WTC11 (cell line): ENCODE results near the gene PAPOLG. TPM values are rescaled to one million over a fixed set of nuclear protein-coding genes. Genes with fewer than 3 reads are reported as not detected.

ENCODE experiments used
- ATAC-seq: fragments of 200-7000 bp; cut with Tn5 transposase; 2 replicates; pipeline ENCODE4 v1.10.0; 2021; ENCODE audit warnings: mild to moderate bottlenecking, moderate library complexity
- CTCF ChIA-PET: fragments of 300-600 bp; sonication (Branson Sonifier 250); formaldehyde crosslinking; loops from one replicate; lab custom pipeline; 2021; ENCODE audit warnings: antibody characterized with exemption; lab: Charles Lee
- POLR2A ChIA-PET: fragments of 350-600 bp; sonication (Branson Sonifier 250); formaldehyde crosslinking; loops from one replicate; lab custom pipeline; 2021; ENCODE audit warnings: antibody characterized with exemption; lab: Charles Lee
- DNase-seq: peaks from one replicate; pipeline ENCODE4 v3.0.0; 2021; ENCODE audit warnings: low spot score
- H3K27ac Mint-ChIP-seq: 2 replicates; pipeline ENCODE4 v1.8.0; 2021; ENCODE audit warnings: mixed read lengths
- H3K27me3 Mint-ChIP-seq: 2 replicates; pipeline ENCODE4 v1.8.0; 2021; ENCODE audit warnings: low read depth, mild to moderate bottlenecking, moderate library complexity, mixed read lengths
- H3K36me3 Mint-ChIP-seq: 2 replicates; pipeline ENCODE4 v1.8.0; 2021; ENCODE audit warnings: mixed read lengths
- H3K4me1 Mint-ChIP-seq: 2 replicates; pipeline ENCODE4 v1.8.0; 2022; ENCODE audit warnings: mixed read lengths
- H3K4me3 Mint-ChIP-seq: 2 replicates; pipeline ENCODE4 v1.8.0; 2021; ENCODE audit warnings: mild to moderate bottlenecking, moderate library complexity, mixed read lengths
- H3K9me3 Mint-ChIP-seq: 2 replicates; pipeline ENCODE4 v1.8.0; 2021; ENCODE audit warnings: mixed read lengths
- ARID4B ChIP-seq: sonication (generic); formaldehyde crosslinking; IDR thresholded peaks from 2 replicates; pipeline ENCODE4 v1.8.0; 2023; ENCODE audit warnings: missing genetic modification reagents, mild to moderate bottlenecking, borderline replicate concordance
- ATF6 ChIP-seq: sonication (generic); formaldehyde crosslinking; IDR thresholded peaks from 2 replicates; pipeline ENCODE4 v1.8.1; 2023; ENCODE audit warnings: mild to moderate bottlenecking, missing genetic modification reagents
- ERG ChIP-seq: fragments of 250-450 bp; sonication (Bioruptor Pico); IDR thresholded peaks from 2 replicates; pipeline ENCODE4 v1.8.0; 2021; ENCODE audit warnings: mild to moderate bottlenecking
- FOXP1 ChIP-seq: sonication (generic); formaldehyde crosslinking; IDR thresholded peaks from 2 replicates; pipeline ENCODE4 v1.8.0; 2022; ENCODE audit warnings: missing genetic modification reagents, mild to moderate bottlenecking, moderate library complexity, borderline replicate concordance
- NFATC4 ChIP-seq: fragments of 250-450 bp; sonication (Bioruptor Pico); IDR thresholded peaks from 2 replicates; pipeline ENCODE4 v1.9.0; 2021; ENCODE audit warnings: mild to moderate bottlenecking
- NR2C2 ChIP-seq: sonication (generic); formaldehyde crosslinking; IDR thresholded peaks from 2 replicates; pipeline ENCODE4 v1.8.0; 2022; ENCODE audit warnings: mild to moderate bottlenecking, missing genetic modification reagents
- USF1 ChIP-seq: sonication (generic); formaldehyde crosslinking; IDR thresholded peaks from 2 replicates; pipeline ENCODE4 v1.8.0; 2022; ENCODE audit warnings: mild to moderate bottlenecking, missing genetic modification reagents
- ZSCAN18 ChIP-seq: fragments of 250-450 bp; sonication (Bioruptor Pico); IDR thresholded peaks from 2 replicates; pipeline ENCODE4 v2.1.2; 2022; ENCODE audit warnings: mild to moderate bottlenecking, moderate library complexity
- total RNA-seq: library from RNA; stranded (reverse); gene quantifications from 3 replicates; pipeline ENCODE4 v1.2.3, GENCODE V29; 2021
- TF ChIP-seq, protein P1 (sequence below): sonication (generic); formaldehyde crosslinking; IDR thresholded peaks from 2 replicates; pipeline ENCODE4 v1.8.1; 2022; ENCODE audit warnings: mild to moderate bottlenecking, moderate library complexity, missing genetic modification reagents

The PAPOLG gene
- total RNA-seq, 1 experiment from 2014 or later = 22.5 TPM

DNA sequence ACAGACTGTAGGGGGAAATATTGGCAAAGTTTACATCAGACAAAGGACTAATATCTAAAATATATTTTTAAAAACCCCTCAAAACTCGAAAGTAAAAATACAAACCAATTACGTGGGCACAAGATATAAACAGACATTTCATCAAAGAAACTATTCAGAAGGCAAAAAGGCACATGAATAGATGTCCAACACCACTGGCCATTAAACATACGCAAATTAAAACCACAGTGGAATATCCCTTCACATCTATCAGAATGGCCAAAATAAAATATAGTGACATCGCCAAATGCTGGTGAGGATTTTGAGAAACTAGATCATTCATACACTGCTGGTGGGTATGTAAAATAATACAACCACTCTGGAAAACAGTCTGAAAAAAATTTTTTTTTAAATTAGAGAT lies 30.6 kb upstream of the PAPOLG start:
- no peaks in the 10 kb centered on the region for H3K9me3 Mint-ChIP-seq
- H3K36me3 Mint-ChIP-seq = no peaks in the 10 kb centered on the region
- DNase-seq (no peak), ATAC-seq (no peak)
- ChIA-PET POLR2A (interaction anchor here (0.6 to 1.6 kb wide), 2 partner anchors 30 to 107 kb away, joined by 3 to 6 read pairs; no protein-coding TSS in a partner anchor), CTCF (no interaction called here)
- H3K4me1 Mint-ChIP-seq = no peaks in the 10 kb centered on the region
- H3K4me3 Mint-ChIP-seq = no peak overlapping the region
- H3K27me3 Mint-ChIP-seq = no peaks in the 10 kb centered on the region; the same call in 1 of the 2 replicates
- TF ChIP-seq NR2C2 (CRISPR knock-in tag) = no peak
- no peak for TF ChIP-seq ZSCAN18 (CRISPR knock-in tag)
- TF ChIP-seq ATF6 (CRISPR knock-in tag) = no peak
- no peak overlapping the region for H3K27ac Mint-ChIP-seq

- Mint-ChIP-seq H3K27ac (no peak overlapping the region), H3K4me1 (no peaks in the 10 kb centered on the region), H3K4me3 (no peak overlapping the region), H3K9me3 (no peaks in the 10 kb centered on the region), H3K27me3 (peaks cover 15% of the 10 kb centered on the region), H3K36me3 (no peaks in the 10 kb centered on the region)
- CTCF ChIA-PET = no interaction called here
- ATAC-seq (no peak), DNase-seq (no peak)
- POLR2A ChIA-PET = no interaction called here
- TF ChIP-seq, protein P1, sequence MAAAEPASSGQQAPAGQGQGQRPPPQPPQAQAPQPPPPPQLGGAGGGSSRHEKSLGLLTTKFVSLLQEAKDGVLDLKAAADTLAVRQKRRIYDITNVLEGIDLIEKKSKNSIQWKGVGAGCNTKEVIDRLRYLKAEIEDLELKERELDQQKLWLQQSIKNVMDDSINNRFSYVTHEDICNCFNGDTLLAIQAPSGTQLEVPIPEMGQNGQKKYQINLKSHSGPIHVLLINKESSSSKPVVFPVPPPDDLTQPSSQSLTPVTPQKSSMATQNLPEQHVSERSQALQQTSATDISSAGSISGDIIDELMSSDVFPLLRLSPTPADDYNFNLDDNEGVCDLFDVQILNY (CRISPR knock-in tag) = no peak
- TF ChIP-seq ERG (CRISPR knock-in tag) = no peak
- no peak for TF ChIP-seq NFATC4 (CRISPR knock-in tag)
- no peak for TF ChIP-seq ARID4B (CRISPR knock-in tag)
- TF ChIP-seq FOXP1 (CRISPR knock-in tag) = no peak
- no peak for TF ChIP-seq USF1 (CRISPR knock-in tag)
Measured at GRCh38 chr2:60728855-60729254, 27.2 kb upstream of the PAPOLG start.
